HepG2 (cell line): Measurements from ENCODE around the gene SLBP. TPM values are rescaled to one million over a fixed set of nuclear protein-coding genes. Genes with fewer than 3 reads are reported as not detected.
A peak's percentile ranks its signal among the peaks of the same experiment; 100 is the strongest.

Experiments
- ATAC-seq: fragments of 200-7000 bp; cut with Tn5 transposase; 3 replicates; pipeline ENCODE4 v1.9.1; 2020; ENCODE audit warnings: mild to moderate bottlenecking, moderate library complexity
- BruUV-seq: library from RNA; stranded (reverse); fragments of 400-500 nt; replicated peaks from 2 replicates; lab custom pipeline; 2021; lab: Mats Ljungman, UMichigan
- CTCF ChIA-PET: fragments of 300-600 bp; formaldehyde crosslinking; extraction: SDS; loops from one replicate; lab custom pipeline; 2021; ENCODE audit warnings: low total read pairs, inconsistent platforms, low intra/inter-chr PET ratio; lab: Yijun Ruan, JAX
- POLR2A ChIA-PET: fragments of 350-600 bp; sonication (Branson Sonifier 250); formaldehyde crosslinking; loops from one replicate; lab custom pipeline; 2020; ENCODE audit warnings: antibody characterized with exemption, inconsistent platforms; lab: Yijun Ruan, JAX
- DNase-seq: peaks from one replicate; pipeline ENCODE4 v3.0.0-alpha.2; 2015; ENCODE audit warnings: low spot score
- FAIRE-seq: peaks from 3 replicates; lab custom pipeline; 2011; peaks lifted over from hg19 to GRCh38; lab: Jason Lieb, UNC
- H2AFZ ChIP-seq: one replicate; pipeline ENCODE4 v1.6.1; 2011; ENCODE audit warnings: low read length, inconsistent platforms
- H3K27ac ChIP-seq: fragments of 300-600 bp; 3 replicates; pipeline ENCODE4 v1.8.0; 2011; ENCODE audit warnings: mixed run types, mild to moderate bottlenecking, mixed read lengths, low read length, inconsistent platforms; ENCODE audit not compliant: insufficient read depth; ENCODE audit errors: extremely low read length
- H3K27me3 ChIP-seq, 2 experiments: fragments of 200-600 bp in 1 of 2; 2 replicates in 1 of 2; 3 replicates in 1 of 2; pipeline versions ENCODE4 v1.6.0 to v1.8.0; 2011; ENCODE audit warnings: low read length in 2 of 2, mild to moderate bottlenecking in 2 of 2, moderate library complexity in 2 of 2, inconsistent platforms in 1 of 2; ENCODE audit not compliant: insufficient read depth in 2 of 2, control insufficient read depth in 1 of 2
- H3K36me3 ChIP-seq, 2 experiments: fragments of 200-600 bp in 1 of 2; replicated peaks in 1 of 2; 2 replicates in 1 of 2; 3 replicates in 1 of 2; pipeline versions ENCODE4 v1.5.1 to v1.8.0; 2011; ENCODE audit warnings: low read length in 2 of 2, inconsistent platforms in 1 of 2; ENCODE audit not compliant: insufficient read depth in 2 of 2, control insufficient read depth in 1 of 2
- H3K4me1 ChIP-seq: 2 replicates; pipeline ENCODE4 v1.5.1; 2012; ENCODE audit warnings: low read length, inconsistent platforms; ENCODE audit not compliant: insufficient read depth
- H3K4me2 ChIP-seq: 2 replicates; pipeline ENCODE4 v1.6.0; 2011; ENCODE audit warnings: low read depth, low read length, inconsistent platforms
- H3K4me3 ChIP-seq, 3 experiments: fragments of 200-600 bp in 1 of 3; sonication (generic), shearing (Covaris generic) in 1 of 3; replicated peaks in 1 of 3; 2 replicates each; pipeline ENCODE4 v1.5.1; 2011 to 2016; ENCODE audit warnings: low read length in 3 of 3, inconsistent platforms in 2 of 3, low read depth in 2 of 3, mild to moderate bottlenecking in 2 of 3, control low read depth in 1 of 3, mixed read lengths in 1 of 3; ENCODE audit not compliant: insufficient read depth in 1 of 3
- H3K79me2 ChIP-seq: one replicate; pipeline ENCODE4 v1.6.1; 2011; ENCODE audit warnings: low read length, inconsistent platforms; ENCODE audit not compliant: insufficient read depth
- H3K9ac ChIP-seq: 2 replicates; pipeline ENCODE4 v1.6.0; 2011; ENCODE audit warnings: mild to moderate bottlenecking, low read depth, low read length, inconsistent platforms; ENCODE audit not compliant: insufficient read depth
- H3K9me3 ChIP-seq: 2 replicates; pipeline ENCODE4 v1.5.1; 2012; ENCODE audit warnings: mild to moderate bottlenecking, low read length
- H4K20me1 ChIP-seq: 2 replicates; pipeline ENCODE4 v1.6.0; 2011; ENCODE audit warnings: inconsistent platforms, mild to moderate bottlenecking, low read length, moderate library complexity; ENCODE audit not compliant: insufficient read depth
- ARID2 ChIP-seq: sonication (generic); formaldehyde crosslinking; IDR thresholded peaks from 2 replicates; pipeline ENCODE4 v1.8.1; 2022; ENCODE audit warnings: mild to moderate bottlenecking, missing genetic modification reagents, borderline replicate concordance
- DNMT3B ChIP-seq: conservative IDR thresholded peaks from 2 replicates; pipeline ENCODE4 v1.6.1; 2016; ENCODE audit warnings: missing biosample characterization, control low read depth
- GATAD2A ChIP-seq: IDR thresholded peaks from 2 replicates; pipeline ENCODE4 v1.6.1; 2016
- GFI1 ChIP-seq: sonication (generic); formaldehyde crosslinking; IDR thresholded peaks from 2 replicates; pipeline ENCODE4 v1.5.0; 2020; ENCODE audit warnings: missing genetic modification reagents, mild to moderate bottlenecking, borderline replicate concordance
- GZF1 ChIP-seq: sonication (generic); formaldehyde crosslinking; IDR thresholded peaks from 2 replicates; pipeline ENCODE4 v1.5.1; 2020; ENCODE audit warnings: mild to moderate bottlenecking, missing genetic modification reagents
- KLF15 ChIP-seq: sonication (generic); formaldehyde crosslinking; IDR thresholded peaks from 2 replicates; pipeline ENCODE4 v1.8.1; 2023; ENCODE audit warnings: borderline replicate concordance, mild to moderate bottlenecking, inconsistent platforms, missing genetic modification reagents, mixed read lengths
- LCORL ChIP-seq, 2 experiments: fragments of 450-650 bp in 1 of 2; sonication (generic) in 1 of 2; formaldehyde crosslinking in 1 of 2; IDR thresholded peaks; 2 replicates each; pipeline versions ENCODE4 v1.5.0 to v1.6.1; 2017 to 2020; ENCODE audit warnings: antibody characterized with exemption in 1 of 2, missing genetic modification reagents in 1 of 2
- MED1 ChIP-seq: sonication (generic); formaldehyde crosslinking; IDR thresholded peaks from 2 replicates; pipeline ENCODE4 v1.4.0; 2020; ENCODE audit warnings: missing genetic modification reagents
- NFKB2 ChIP-seq: sonication (generic); formaldehyde crosslinking; IDR thresholded peaks from 2 replicates; pipeline ENCODE4 v1.4.0; 2020; ENCODE audit warnings: missing genetic modification reagents, borderline replicate concordance
- NFKBIZ ChIP-seq: IDR thresholded peaks from 2 replicates; pipeline ENCODE4 v1.6.1; 2018; ENCODE audit warnings: missing genetic modification reagents, missing compliant biosample characterization
- RARA ChIP-seq: IDR thresholded peaks from 2 replicates; pipeline ENCODE4 v1.6.1; 2016; ENCODE audit warnings: missing genetic modification reagents, missing compliant biosample characterization
- SRY ChIP-seq: sonication (generic); formaldehyde crosslinking; IDR thresholded peaks from 2 replicates; pipeline ENCODE4 v1.8.0; 2022; ENCODE audit warnings: mild to moderate bottlenecking, missing genetic modification reagents
- ZNF274 ChIP-seq: sonication (generic); formaldehyde crosslinking; IDR thresholded peaks from 2 replicates; pipeline ENCODE4 v1.5.1; 2020; ENCODE audit warnings: mild to moderate bottlenecking, missing genetic modification reagents
- ZNF292 ChIP-seq: sonication (generic); formaldehyde crosslinking; IDR thresholded peaks from 2 replicates; pipeline ENCODE4 v1.8.1; 2022; ENCODE audit warnings: mild to moderate bottlenecking, low read depth, missing genetic modification reagents, borderline replicate concordance
- ZNF350 ChIP-seq: sonication (generic); formaldehyde crosslinking; IDR thresholded peaks from 2 replicates; pipeline ENCODE4 v1.4.0; 2020; ENCODE audit warnings: mild to moderate bottlenecking, low read depth, missing genetic modification reagents, borderline replicate concordance
- ZNF510 ChIP-seq: sonication (generic); formaldehyde crosslinking; IDR thresholded peaks from 2 replicates; pipeline ENCODE4 v1.4.0; 2020; ENCODE audit warnings: low read depth, mild to moderate bottlenecking, missing genetic modification reagents
- ZNF737 ChIP-seq: sonication (generic); formaldehyde crosslinking; IDR thresholded peaks from 2 replicates; pipeline ENCODE4 v1.5.0; 2020; ENCODE audit warnings: missing genetic modification reagents, mild to moderate bottlenecking, borderline replicate concordance
- ZNF75D ChIP-seq: sonication (generic); formaldehyde crosslinking; IDR thresholded peaks from 2 replicates; pipeline ENCODE4 v1.8.1; 2023; ENCODE audit warnings: missing genetic modification reagents, mild to moderate bottlenecking, borderline replicate concordance
- ZNF792 ChIP-seq: IDR thresholded peaks from 2 replicates; pipeline ENCODE4 v1.6.1; 2016
- WGBS: methylation state at CpG from one replicate; pipeline ENCODE4 v1.1.6; 2017; ENCODE audit warnings: low lambda C conversion rate; 5-methylcytosine and 5-hydroxymethylcytosine counted together
- in situ Hi-C: cut with HindIII; loops from 2 replicates; pipeline ENCODE4 v1.10.0; 2017; ENCODE audit warnings: low pct_unique_long_range_greater_than_20kb; ENCODE audit not compliant: extremely low pct_ligation_motif_present
- intact Hi-C: fragments of 100-400 bp; cut with micrococcal nuclease; formaldehyde crosslinking; loops from one replicate; pipeline ENCODE4 v1.10.0; 2022; ENCODE audit not compliant: unreplicated experiment
- polyA plus RNA-seq, 8 experiments: library from polyadenylated mRNA; depleted of rRNA in 3 of 8; stranded (reverse) in 7 of 8; unstranded in 1 of 8; fragments of >200 nt; fragmentation: Illumina TruSeq in 4 of 8; extraction: Trizol in 4 of 8; gene quantifications; 2 replicates each; pipeline versions ENCODE4 v1.2.1 to v1.2.3, GENCODE V29; 2011 to 2016; ENCODE audit warnings: low read depth in 4 of 8, missing spikeins in 1 of 8, mixed read lengths in 1 of 8; ENCODE audit not compliant: insufficient read depth in 1 of 8
- total RNA-seq, 5 experiments: library from RNA; depleted of rRNA; stranded (reverse); fragments of >200 nt; fragmentation: Illumina TruSeq; extraction: Trizol; gene quantifications; 2 replicates each; pipeline ENCODE4 v1.2.3, GENCODE V29; 2016; ENCODE audit warnings: low read depth in 1 of 5
- TF ChIP-seq, protein P1 (sequence below): sonication (generic); formaldehyde crosslinking; conservative IDR thresholded peaks from 2 replicates; pipeline ENCODE4 v1.4.0; 2020; ENCODE audit warnings: mild to moderate bottlenecking, missing genetic modification reagents, moderate library complexity

Gene SLBP
- total and polyA plus RNA-seq, 2 of the 13 experiments (the other 11 are each of a cell fraction or from before 2014, with no cell fraction given) = 43.9 to 104 TPM

DNA sequence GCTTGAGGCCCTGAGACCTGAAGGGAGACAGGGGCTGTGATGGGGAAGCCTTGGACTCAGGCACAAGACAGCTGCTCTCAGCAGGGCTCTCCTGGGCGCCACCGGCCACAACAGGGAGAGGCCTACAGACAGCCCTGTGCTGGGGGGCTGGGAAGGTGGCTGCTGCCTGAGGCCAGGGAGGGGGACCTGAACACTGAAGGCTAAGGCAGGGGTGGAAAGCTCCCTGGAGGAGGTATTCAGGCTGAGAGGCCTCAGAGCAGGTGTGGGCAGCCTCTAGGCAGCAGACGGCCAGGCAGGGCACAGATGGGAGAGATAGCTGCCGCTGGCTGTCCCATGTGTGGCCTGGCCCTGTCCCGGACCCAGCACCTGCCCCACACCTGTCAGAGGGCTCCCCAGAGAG is 42.2 kb upstream of the SLBP start (continued):
- TF ChIP-seq NFKBIZ (CRISPR knock-in tag) (no peak), ZNF737 (CRISPR knock-in tag) (no peak), ARID2 (CRISPR knock-in tag) (no peak), ZNF510 (CRISPR knock-in tag) (no peak)

DNA sequence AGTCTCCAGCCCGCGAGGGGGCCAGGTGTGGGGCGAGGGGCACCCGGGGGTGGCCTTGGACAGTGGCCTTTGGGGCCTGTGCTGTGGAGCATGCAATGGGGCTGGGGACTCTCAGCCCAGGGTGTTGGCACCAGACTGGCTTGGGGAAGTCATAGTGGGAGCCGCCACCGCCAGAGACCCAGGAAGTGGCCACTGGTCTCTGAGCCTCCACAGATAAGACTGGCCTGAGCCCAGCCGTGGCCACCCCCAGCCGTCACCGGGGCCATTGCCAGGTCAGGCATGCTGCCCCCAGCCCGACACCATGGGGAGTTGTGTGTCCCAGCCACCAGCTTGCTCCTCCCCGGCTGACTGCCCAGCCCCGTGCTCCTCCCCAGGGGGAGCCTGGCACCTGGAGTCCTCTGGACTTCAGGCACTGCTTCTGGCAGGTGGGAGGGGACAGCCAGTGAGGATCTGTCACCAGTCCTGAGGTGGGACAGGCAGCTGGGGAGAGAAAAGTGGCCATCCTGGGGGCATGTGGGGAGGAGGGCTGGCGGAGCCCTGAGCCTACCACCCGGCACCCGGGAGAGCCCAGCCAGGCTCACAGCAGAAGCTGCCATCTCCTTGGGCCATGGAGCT is 41.7 kb upstream of the SLBP start:
- H3K4me2 ChIP-seq = peak overlapping the region; percentile 82
- H3K27me3 ChIP-seq = no peaks in the 10 kb centered on the region; a peak in 1 of 5 replicates
- in situ Hi-C loops = loop anchor here (10.0 kb wide), 1 partner anchor 51 kb away; no protein-coding TSS in a partner anchor
- peak; percentile 9 for ATAC-seq
- peaks cover 90% of the 10 kb centered on the region for H3K4me1 ChIP-seq
- intact Hi-C loops = loop anchor here (2.0 kb wide), 1 partner anchor 25 kb away; no protein-coding TSS in a partner anchor
- H4K20me1 ChIP-seq = no peaks in the 10 kb centered on the region
- FAIRE-seq = no peak
- H3K36me3 ChIP-seq = no peaks in the 10 kb centered on the region
- ChIA-PET POLR2A (interaction anchor here (0.9 to 34.3 kb wide), 5 partner anchors 9 to 54 kb away, joined by 3 to 1258 read pairs (median 6); partner anchors contain the start of gene FGFR3), CTCF (interaction anchor here (2.9 kb wide), 1 partner anchor 57 kb away, joined by 22 read pairs; no protein-coding TSS in a partner anchor)
- H3K9ac ChIP-seq = peak overlapping the region; percentile 51
- H2AFZ ChIP-seq = no peak overlapping the region
- no TSS peak for BruUV-seq
- H3K27ac ChIP-seq = no peak overlapping the region
- DNase-seq = peak; percentile 39
- peak overlapping the region; percentile 45 to 73 (median 56); a peak in 4 of 6 replicates for H3K4me3 ChIP-seq
- H3K9me3 ChIP-seq = no peaks in the 10 kb centered on the region
- WGBS = no CpG with 5 or more reads among the region's 15 CpGs
- no peaks in the 10 kb centered on the region for H3K79me2 ChIP-seq
- TF ChIP-seq ZNF292 (0 out of 2 replicates have a peak, but pooled peaks have one; percentile 14), SRY (CRISPR knock-in tag) (0 out of 2 replicates have a peak, but pooled peaks have one; percentile 48), RARA (CRISPR knock-in tag) (peak; percentile 76), ZNF350 (CRISPR knock-in tag) (peak; percentile 24; the same call in 1 of the 2 replicates), NFKB2 (peak; percentile 58; the same call in 1 of the 2 replicates), ZNF792 (CRISPR knock-in tag) (0 out of 2 replicates have a peak, but pooled peaks have one; percentile 15), GFI1 (CRISPR knock-in tag) (peak; percentile 66), KLF15 (0 out of 2 replicates have a peak, but pooled peaks have one; percentile 57), ZNF274 (CRISPR knock-in tag) (peak; percentile 59; the same call in 1 of the 2 replicates), ZNF75D (CRISPR knock-in tag) (no peak), DNMT3B (CRISPR knock-in tag) (no peak), GZF1 (peak; percentile 72; the same call in 1 of the 2 replicates), LCORL (IDR thresholded peaks at IDR 0.05) (no peak), LCORL (CRISPR knock-in tag; IDR thresholded peaks at IDR 0.05) (peak; percentile 57), GATAD2A (CRISPR knock-in tag) (peak; percentile 41), MED1 (CRISPR knock-in tag) (peak; percentile 43; the same call in 1 of the 2 replicates)
- TF ChIP-seq, protein P1, sequence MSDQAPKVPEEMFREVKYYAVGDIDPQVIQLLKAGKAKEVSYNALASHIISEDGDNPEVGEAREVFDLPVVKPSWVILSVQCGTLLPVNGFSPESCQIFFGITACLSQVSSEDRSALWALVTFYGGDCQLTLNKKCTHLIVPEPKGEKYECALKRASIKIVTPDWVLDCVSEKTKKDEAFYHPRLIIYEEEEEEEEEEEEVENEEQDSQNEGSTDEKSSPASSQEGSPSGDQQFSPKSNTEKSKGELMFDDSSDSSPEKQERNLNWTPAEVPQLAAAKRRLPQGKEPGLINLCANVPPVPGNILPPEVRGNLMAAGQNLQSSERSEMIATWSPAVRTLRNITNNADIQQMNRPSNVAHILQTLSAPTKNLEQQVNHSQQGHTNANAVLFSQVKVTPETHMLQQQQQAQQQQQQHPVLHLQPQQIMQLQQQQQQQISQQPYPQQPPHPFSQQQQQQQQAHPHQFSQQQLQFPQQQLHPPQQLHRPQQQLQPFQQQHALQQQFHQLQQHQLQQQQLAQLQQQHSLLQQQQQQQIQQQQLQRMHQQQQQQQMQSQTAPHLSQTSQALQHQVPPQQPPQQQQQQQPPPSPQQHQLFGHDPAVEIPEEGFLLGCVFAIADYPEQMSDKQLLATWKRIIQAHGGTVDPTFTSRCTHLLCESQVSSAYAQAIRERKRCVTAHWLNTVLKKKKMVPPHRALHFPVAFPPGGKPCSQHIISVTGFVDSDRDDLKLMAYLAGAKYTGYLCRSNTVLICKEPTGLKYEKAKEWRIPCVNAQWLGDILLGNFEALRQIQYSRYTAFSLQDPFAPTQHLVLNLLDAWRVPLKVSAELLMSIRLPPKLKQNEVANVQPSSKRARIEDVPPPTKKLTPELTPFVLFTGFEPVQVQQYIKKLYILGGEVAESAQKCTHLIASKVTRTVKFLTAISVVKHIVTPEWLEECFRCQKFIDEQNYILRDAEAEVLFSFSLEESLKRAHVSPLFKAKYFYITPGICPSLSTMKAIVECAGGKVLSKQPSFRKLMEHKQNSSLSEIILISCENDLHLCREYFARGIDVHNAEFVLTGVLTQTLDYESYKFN (CRISPR knock-in tag) = peak; percentile 27; the same call in 1 of the 2 replicates
